Prostate gland (tissue), 2 donors: ENCODE measurements around the gene GPR157. TPM values are rescaled to one million over a fixed set of nuclear protein-coding genes. Genes with fewer than 3 reads are reported as not detected.
A peak's percentile ranks its signal among the peaks of the same experiment; 100 is the strongest.

Experiments used
- DNase-seq: peaks from one replicate; pipeline ENCODE4 v3.0.0-alpha.2; 2019; ENCODE audit warnings: low spot score
- H3K27ac ChIP-seq, 2 donors: fragments of 200-600 bp; sonication (generic); 2 replicates each; pipeline ENCODE4 v1.5.1; 2017 to 2019
- H3K27me3 ChIP-seq: fragments of 200-600 bp; sonication (generic); replicated peaks from 2 replicates; pipeline ENCODE4 v1.5.1; 2019; ENCODE audit not compliant: insufficient read depth
- H3K36me3 ChIP-seq, 2 donors: fragments of 200-600 bp; sonication (generic); 1 replicate in 1 of 2; 2 replicates in 1 of 2; pipeline versions ENCODE4 v1.5.1 to v1.8.1; 2017 to 2019
- H3K4me1 ChIP-seq: fragments of 200-600 bp; sonication (generic); replicated peaks from 2 replicates; pipeline ENCODE4 v1.5.1; 2019
- H3K4me3 ChIP-seq, 2 donors: fragments of 200-600 bp; sonication (generic); 2 replicates each; pipeline ENCODE4 v1.5.1; 2017 to 2019
- H3K9me3 ChIP-seq: fragments of 200-600 bp; sonication (generic); 2 replicates; pipeline ENCODE4 v1.5.1; 2017
- POLR2A ChIP-seq: fragments of 450-650 bp; IDR thresholded peaks from one replicate; pipeline ENCODE4 v1.6.1; 2016; ENCODE audit warnings: antibody characterized with exemption, mild to moderate bottlenecking
- POLR2AphosphoS5 ChIP-seq: sonication (generic); formaldehyde crosslinking; IDR thresholded peaks from one replicate; pipeline ENCODE4 v1.6.1; 2017; ENCODE audit warnings: antibody characterized with exemption
- WGBS: methylation state at CpG from one replicate; pipeline ENCODE4 v1.1.5; 2018; 5-methylcytosine and 5-hydroxymethylcytosine counted together
- intact Hi-C: fragments of 100-400 bp; cut with DNase I; formaldehyde crosslinking; loops from one replicate; pipeline ENCODE4 v1.14.2; 2022
- total RNA-seq, 2 donors: library from RNA; depleted of rRNA; stranded (reverse); fragments of >200 nt; gene quantifications; one replicate each; pipeline ENCODE4 v1.1.0, GENCODE V29; 2016
- TF ChIP-seq, protein P1 (sequence below), 4 experiments: fragments of 200-600 bp in 2 of 4; fragments of 450-650 bp in 2 of 4; sonication (generic) in 2 of 4; IDR thresholded peaks; 1 replicate in 3 of 4; 2 replicates in 1 of 4; pipeline ENCODE4 v1.5.1; 2016 to 2019; ENCODE audit warnings: antibody characterized with exemption in 4 of 4, mild to moderate bottlenecking in 2 of 4, moderate library complexity in 2 of 4

The GPR157 gene
- total RNA-seq, 2 donors from 2014 or later, result 5.6 to 10.7 TPM

DNA sequence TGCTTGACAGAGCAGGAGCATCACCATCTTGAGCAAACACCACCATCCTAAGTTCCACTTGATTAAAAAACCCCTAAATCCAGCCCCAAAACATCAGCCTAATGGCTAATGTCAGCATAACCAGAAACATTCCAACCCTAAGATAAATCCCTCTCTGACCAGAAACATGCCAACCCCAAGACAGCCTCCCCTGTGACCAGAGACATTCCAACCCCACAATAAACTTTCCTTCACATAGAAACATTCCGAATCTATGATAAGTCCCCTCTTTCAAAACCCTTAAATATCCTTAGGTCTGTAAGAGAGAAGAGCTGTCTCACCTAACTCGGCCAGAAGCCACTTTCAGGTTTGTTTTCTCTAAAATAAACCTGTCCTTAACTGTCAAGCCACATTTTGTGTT is 42.1 kb downstream of the GPR157 start:
- intact Hi-C loops, result no loop called here

GRCh38 chr1:9086045-9086444 is 42.9 kb downstream of the GPR157 start:
- intact Hi-C loops, result no loop called here

More for the DNA sequence above, 42.1 kb downstream of the GPR157 start:
- Histone ChIP-seq H3K27me3 (no peaks in the 10 kb centered on the region), H3K4me1 (no peaks in the 10 kb centered on the region), H3K36me3 (no peaks in the 10 kb centered on the region), H3K27ac (peak overlapping the region in 1 of 2 donors; percentile 38), H3K4me3 (no peak overlapping the region), H3K9me3 (no peaks in the 10 kb centered on the region)
- WGBS, result 54% methylated on average over 2 of the region's 2 CpGs
- TF ChIP-seq POLR2AphosphoS5, result no peak
- no peak for TF ChIP-seq POLR2A
- TF ChIP-seq, protein P1, sequence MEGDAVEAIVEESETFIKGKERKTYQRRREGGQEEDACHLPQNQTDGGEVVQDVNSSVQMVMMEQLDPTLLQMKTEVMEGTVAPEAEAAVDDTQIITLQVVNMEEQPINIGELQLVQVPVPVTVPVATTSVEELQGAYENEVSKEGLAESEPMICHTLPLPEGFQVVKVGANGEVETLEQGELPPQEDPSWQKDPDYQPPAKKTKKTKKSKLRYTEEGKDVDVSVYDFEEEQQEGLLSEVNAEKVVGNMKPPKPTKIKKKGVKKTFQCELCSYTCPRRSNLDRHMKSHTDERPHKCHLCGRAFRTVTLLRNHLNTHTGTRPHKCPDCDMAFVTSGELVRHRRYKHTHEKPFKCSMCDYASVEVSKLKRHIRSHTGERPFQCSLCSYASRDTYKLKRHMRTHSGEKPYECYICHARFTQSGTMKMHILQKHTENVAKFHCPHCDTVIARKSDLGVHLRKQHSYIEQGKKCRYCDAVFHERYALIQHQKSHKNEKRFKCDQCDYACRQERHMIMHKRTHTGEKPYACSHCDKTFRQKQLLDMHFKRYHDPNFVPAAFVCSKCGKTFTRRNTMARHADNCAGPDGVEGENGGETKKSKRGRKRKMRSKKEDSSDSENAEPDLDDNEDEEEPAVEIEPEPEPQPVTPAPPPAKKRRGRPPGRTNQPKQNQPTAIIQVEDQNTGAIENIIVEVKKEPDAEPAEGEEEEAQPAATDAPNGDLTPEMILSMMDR (IDR thresholded peaks at IDR 0.05), result no peak
- DNase-seq, result no peak

DNA sequence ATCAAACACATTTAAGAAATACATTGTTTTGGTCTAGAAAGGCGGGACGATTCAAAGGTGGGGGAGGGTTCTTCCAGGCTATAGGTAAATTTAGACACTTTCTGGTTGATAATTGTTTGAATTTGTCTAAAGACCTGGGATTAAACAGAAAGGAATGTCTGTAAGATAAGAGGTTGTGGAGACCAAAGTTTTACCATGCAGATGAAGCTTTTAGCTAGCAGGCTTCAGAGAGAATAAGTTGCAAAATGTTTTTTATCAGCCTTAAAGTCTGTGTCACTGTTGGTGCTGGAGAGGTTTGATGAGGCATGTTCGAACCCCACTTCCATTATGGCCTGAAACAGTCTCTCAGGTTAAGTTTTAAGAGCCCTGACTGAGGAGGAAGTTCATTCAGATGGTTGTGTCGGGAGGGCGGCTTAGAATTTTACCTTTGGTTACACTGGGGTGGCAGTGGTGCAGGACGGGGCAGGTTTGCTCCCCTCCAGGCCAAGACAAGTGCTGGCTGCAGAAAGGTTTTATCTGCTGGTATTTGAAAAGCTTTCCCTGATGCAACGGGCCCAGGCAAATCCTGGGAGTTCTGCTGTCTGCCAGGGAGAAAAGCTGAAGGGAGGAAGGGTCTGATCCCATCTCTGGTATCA is 43.5 kb downstream of the GPR157 start:
- Histone ChIP-seq H3K4me1 (no peaks in the 10 kb centered on the region), H3K9me3 (no peaks in the 10 kb centered on the region), H3K27me3 (no peaks in the 10 kb centered on the region), H3K27ac (peak overlapping the region; percentile 38 to 55), H3K36me3 (no peaks in the 10 kb centered on the region), H3K4me3 (no peak overlapping the region)
- intact Hi-C loops, result no loop called here
- WGBS, result 45% methylated on average over 7 of the region's 7 CpGs
- TF ChIP-seq POLR2A (no peak), POLR2AphosphoS5 (no peak)
- TF ChIP-seq, protein P1 (IDR thresholded peaks at IDR 0.05), result no peak
- DNase-seq, result peak; percentile 52

More at GRCh38 chr1:9086045-9086444, 42.9 kb downstream of the GPR157 start:
- Histone ChIP-seq H3K27ac (peak overlapping the region; percentile 38 to 55), H3K27me3 (no peaks in the 10 kb centered on the region), H3K36me3 (no peaks in the 10 kb centered on the region), H3K4me3 (no peak overlapping the region), H3K9me3 (no peaks in the 10 kb centered on the region), H3K4me1 (no peaks in the 10 kb centered on the region)
- TF ChIP-seq, protein P1 (IDR thresholded peaks at IDR 0.05), result no peak
- TF ChIP-seq POLR2A (no peak), POLR2AphosphoS5 (no peak)
- DNase-seq, result no peak
- 30% methylated on average over 5 of the region's 5 CpGs for WGBS

GRCh38 chr1:9084906-9085305 is 44.0 kb downstream of the GPR157 start:
- TF ChIP-seq POLR2A (no peak), POLR2AphosphoS5 (no peak)
- TF ChIP-seq, protein P1 (IDR thresholded peaks at IDR 0.05), result no peak
- Histone ChIP-seq H3K4me3 (no peak overlapping the region), H3K4me1 (no peaks in the 10 kb centered on the region), H3K27me3 (no peaks in the 10 kb centered on the region), H3K27ac (peak overlapping the region; percentile 38 to 55), H3K9me3 (no peaks in the 10 kb centered on the region), H3K36me3 (no peaks in the 10 kb centered on the region)
- DNase-seq, result peak; percentile 30
- 43% methylated on average over 8 of the region's 8 CpGs for WGBS
- intact Hi-C loops, result no loop called here

DNA sequence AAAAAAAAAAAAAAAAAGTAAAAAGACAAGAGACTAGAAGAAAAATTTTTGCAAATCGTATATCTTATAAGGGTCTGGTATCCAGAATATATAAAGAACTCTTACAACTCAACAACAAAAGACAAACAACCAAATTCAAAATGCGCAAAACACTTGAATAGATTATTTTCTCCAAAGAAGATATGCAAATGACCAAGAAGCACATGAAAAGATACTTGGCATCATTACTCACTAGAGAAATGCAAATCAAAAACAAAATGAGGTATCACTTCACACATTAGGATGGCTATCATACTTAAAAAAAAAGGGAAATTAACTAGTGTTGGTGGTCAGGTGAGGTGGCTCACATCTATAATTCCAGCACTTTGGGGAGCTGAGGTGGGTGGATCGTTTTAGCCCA is 47.4 kb downstream of the GPR157 start:
- Histone ChIP-seq H3K4me3 (no peak overlapping the region), H3K27me3 (no peaks in the 10 kb centered on the region), H3K36me3 (no peaks in the 10 kb centered on the region), H3K9me3 (no peaks in the 10 kb centered on the region), H3K27ac (no peak overlapping the region), H3K4me1 (no peaks in the 10 kb centered on the region)
- no peak for DNase-seq
- TF ChIP-seq, protein P1 (IDR thresholded peaks at IDR 0.05), result no peak
- TF ChIP-seq POLR2A (no peak), POLR2AphosphoS5 (no peak)
- WGBS, result 96% methylated on average over 3 of the region's 3 CpGs
- intact Hi-C loops, result no loop called here
